Measurements from ENCODE around the gene TEKT3. TPM values are rescaled to one million over a fixed set of nuclear protein-coding genes. Genes with fewer than 3 reads are reported as not detected.

TEKT3 gene
- total RNA-seq, 1 donor from 2014 or later: 0.54 TPM

- TF ChIP-seq CTCF (IDR thresholded peaks at IDR 0.05; ENCODE audit: partially characterized antibody, unreplicated experiment): no peak
- no peaks in the 10 kb centered on the region for H3K36me3 Mint-ChIP-seq (ENCODE audit: unreplicated experiment)
- H3K27me3 Mint-ChIP-seq (ENCODE audit: unreplicated experiment): no peaks in the 10 kb centered on the region
- DNase-seq: no peak
- H3K4me3 Mint-ChIP-seq (ENCODE audit: unreplicated experiment): no peak overlapping the region
- no peaks in the 10 kb centered on the region for H3K4me1 Mint-ChIP-seq (ENCODE audit: low read depth, unreplicated experiment)
- peaks cover 2% of the 10 kb centered on the region for H3K9me3 Mint-ChIP-seq (ENCODE audit: unreplicated experiment)
- no peak overlapping the region for H3K27ac Mint-ChIP-seq (ENCODE audit: unreplicated experiment)
These were observed 21.9 kb downstream of the TEKT3 start for GRCh38 chr17:15319452-15320010.

GRCh38 chr17:15311996-15312395 is 29.4 kb downstream of the TEKT3 start:
- Mint-ChIP-seq H3K36me3 (ENCODE audit: unreplicated experiment) (no peaks in the 10 kb centered on the region), H3K27me3 (ENCODE audit: unreplicated experiment) (no peaks in the 10 kb centered on the region)
- TF ChIP-seq CTCF (IDR thresholded peaks at IDR 0.05; ENCODE audit: partially characterized antibody, unreplicated experiment): no peak

GRCh38 chr17:15309793-15310192 is 31.6 kb downstream of the TEKT3 start:
- H3K27ac Mint-ChIP-seq (ENCODE audit: unreplicated experiment): no peak overlapping the region
- H3K9me3 Mint-ChIP-seq (ENCODE audit: unreplicated experiment): no peaks in the 10 kb centered on the region
- no peak overlapping the region for H3K4me3 Mint-ChIP-seq (ENCODE audit: unreplicated experiment)
- no peaks in the 10 kb centered on the region for H3K27me3 Mint-ChIP-seq (ENCODE audit: unreplicated experiment)
- DNase-seq: no peak
- no peak for TF ChIP-seq CTCF (IDR thresholded peaks at IDR 0.05; ENCODE audit: partially characterized antibody, unreplicated experiment)
- no peaks in the 10 kb centered on the region for H3K36me3 Mint-ChIP-seq (ENCODE audit: unreplicated experiment)
- no peaks in the 10 kb centered on the region for H3K4me1 Mint-ChIP-seq (ENCODE audit: low read depth, unreplicated experiment)

More at GRCh38 chr17:15311996-15312395, 29.4 kb downstream of the TEKT3 start:
- Mint-ChIP-seq H3K27ac (ENCODE audit: unreplicated experiment) (no peak overlapping the region), H3K9me3 (ENCODE audit: unreplicated experiment) (no peaks in the 10 kb centered on the region), H3K4me3 (ENCODE audit: unreplicated experiment) (no peak overlapping the region), H3K4me1 (ENCODE audit: low read depth, unreplicated experiment) (no peaks in the 10 kb centered on the region)
- no peak for DNase-seq

- Mint-ChIP-seq H3K27ac (ENCODE audit: unreplicated experiment) (no peak overlapping the region), H3K4me1 (ENCODE audit: low read depth, unreplicated experiment) (no peaks in the 10 kb centered on the region)
These were observed 32.2 kb downstream of the TEKT3 start for GRCh38 chr17:15309236-15309635.

More at GRCh38 chr17:15309236-15309635, 32.2 kb downstream of the TEKT3 start:
- H3K36me3 Mint-ChIP-seq (ENCODE audit: unreplicated experiment): no peaks in the 10 kb centered on the region
- TF ChIP-seq CTCF (IDR thresholded peaks at IDR 0.05; ENCODE audit: partially characterized antibody, unreplicated experiment): no peak
- H3K4me3 Mint-ChIP-seq (ENCODE audit: unreplicated experiment): no peak overlapping the region
- DNase-seq: no peak
- no peaks in the 10 kb centered on the region for H3K27me3 Mint-ChIP-seq (ENCODE audit: unreplicated experiment)
- H3K9me3 Mint-ChIP-seq (ENCODE audit: unreplicated experiment): no peaks in the 10 kb centered on the region
